Measurements from ENCODE around the gene TOM1. TPM values are rescaled to one million over a fixed set of nuclear protein-coding genes. Genes with fewer than 3 reads are reported as not detected.

Gene TOM1
- total and polyA plus RNA-seq, 10 of the 15 experiments (the other 5 are each of a cell fraction or from before 2014, with no cell fraction given): 2.2 to 64.6 (median 40.3) TPM

- WGBS (ENCODE audit: insufficient coverage, insufficient replicate concordance, low lambda C conversion rate, missing lambda C conversion rate): 90% methylated on average over 7 of the region's 7 CpGs
- ChIA-PET CTCF (no interaction called here), SMC1A (ENCODE audit: uncharacterized antibody, unreplicated experiment) (no interaction called here), RAD21 (ENCODE audit: unreplicated experiment) (no interaction called here), POLR2A (no interaction called here)
- Histone ChIP-seq H3K79me2 (ENCODE audit: control insufficient read depth, insufficient read depth, low read length) (peaks cover 4% of the 10 kb centered on the region), H3K9me3 (replicated peaks; ENCODE audit: control insufficient read depth, insufficient read depth, low read length) (no peaks in the 10 kb centered on the region), H2AFZ (ENCODE audit: control insufficient read depth, low read depth, low read length) (no peak overlapping the region), H3K4me1 (ENCODE audit: control insufficient read depth, insufficient read depth, low read length) (peaks cover 26% of the 10 kb centered on the region), H4K20me1 (ENCODE audit: control insufficient read depth, insufficient read depth) (peaks cover 2% of the 10 kb centered on the region; the same call in 1 of the 2 replicates), H3K27ac (ENCODE audit: control insufficient read depth, insufficient read depth) (no peak overlapping the region), H3K4me3 (no peak overlapping the region), H3K36me3 (ENCODE audit: control insufficient read depth in 2 of 2, insufficient read depth in 2 of 2, low read length in 1 of 2) (peaks cover 0 to 7% of the 10 kb centered on the region in 2 experiments; a peak in 3 of 4 replicates), H3K27me3 (replicated peaks in 1 of 2; ENCODE audit: control insufficient read depth in 2 of 2, insufficient read depth in 2 of 2, low read length in 1 of 2) (no peaks in the 10 kb centered on the region), H3K9ac (ENCODE audit: control insufficient read depth, insufficient read depth, low read length) (no peak overlapping the region), H3K4me2 (ENCODE audit: control insufficient read depth, insufficient read depth) (no peak overlapping the region)
- TF ChIP-seq USF1 (IDR thresholded peaks at IDR 0.05; ENCODE audit: borderline replicate concordance, extremely low read length, insufficient read depth, low read depth, low read length) (no peak), PKNOX1 (IDR thresholded peaks at IDR 0.05) (no peak), ZZZ3 (IDR thresholded peaks at IDR 0.05; ENCODE audit: control insufficient read depth, insufficient read length, low read depth) (no peak), CUX1 (IDR thresholded peaks at IDR 0.05; ENCODE audit: insufficient replicate concordance, low read depth, low read length) (no peak), EP300 (IDR thresholded peaks at IDR 0.05; ENCODE audit: borderline replicate concordance in 1 of 2, control insufficient read depth in 1 of 2, low read depth in 2 of 2, low read length in 2 of 2) (no peak), SMC3 (IDR thresholded peaks at IDR 0.05; ENCODE audit: borderline replicate concordance, low read length) (no peak), ZNF622 (IDR thresholded peaks at IDR 0.05) (no peak), HDGF (IDR thresholded peaks at IDR 0.05) (no peak), BMI1 (IDR thresholded peaks at IDR 0.05; ENCODE audit: borderline replicate concordance) (no peak), EED (IDR thresholded peaks at IDR 0.05; ENCODE audit: low read depth) (no peak), KLF5 (IDR thresholded peaks at IDR 0.05; ENCODE audit: partially characterized antibody) (no peak), RELB (IDR thresholded peaks at IDR 0.05; ENCODE audit: low read depth) (no peak), RCOR1 (conservative IDR thresholded peaks at IDR 0.05; ENCODE audit: low read depth, low read length) (no peak), BCL3 (IDR thresholded peaks at IDR 0.05; ENCODE audit: borderline replicate concordance, insufficient read depth, low read depth, low read length, poor library complexity, severe bottlenecking) (no peak)
- no peak for FAIRE-seq
- no peak for ATAC-seq
- in situ Hi-C loops (cut with MboI): no loop called here
- BruUV-seq (replicated peaks): no TSS peak
- DNase-seq (ENCODE audit: low read depth, low spot score): no peak
- intact Hi-C loops (cut with micrococcal nuclease; ENCODE audit: unreplicated experiment): no loop called here
Measured at GRCh38 chr22:35316751-35317150, 17.1 kb downstream of the TOM1 start.

Data from GM12878 (cell line).